NOMO-1 treated with dmso at 0.1 percent for 144 hours (cell line): ENCODE results near the gene ALX3.

Experiments used
- DNase-seq: peaks from one replicate; lab custom pipeline; 2025; ENCODE audit not compliant: unreplicated experiment; lab: John Stamatoyannopoulos, UW

The ALX3 gene

GRCh38 chr1:110067479-110067892, 3.0 kb downstream of the ALX3 start:
- DNase-seq = no peak

- no peak for DNase-seq
Observed at GRCh38 chr1:110065841-110066240, 4.6 kb downstream of the ALX3 start.

GRCh38 chr1:110064576-110065337, 5.7 kb downstream of the ALX3 start:
- no peak for DNase-seq

GRCh38 chr1:110063781-110064180, 6.7 kb downstream of the ALX3 start:
- no peak for DNase-seq

GRCh38 chr1:110062612-110063011, 7.9 kb downstream of the ALX3 start:
- DNase-seq = no peak

- no peak for DNase-seq
Observed at GRCh38 chr1:110061341-110061740, 9.1 kb downstream of the ALX3 start.

- no peak for DNase-seq
Observed at GRCh38 chr1:110060662-110061060, 9.8 kb downstream of the ALX3 start.

GRCh38 chr1:110060034-110060661, 10.3 kb downstream of the ALX3 start:
- DNase-seq = no peak

GRCh38 chr1:110059133-110059863, 11.2 kb downstream of the ALX3 start:
- no peak for DNase-seq

GRCh38 chr1:110058591-110058990, 11.9 kb downstream of the ALX3 start:
- no peak for DNase-seq

- DNase-seq = no peak
Observed at GRCh38 chr1:110057963-110058518, 12.4 kb downstream of the ALX3 start.

- DNase-seq = no peak
Observed at GRCh38 chr1:110056776-110057175, 13.7 kb downstream of the ALX3 start.

GRCh38 chr1:110056285-110056683, 14.2 kb downstream of the ALX3 start:
- DNase-seq = no peak

GRCh38 chr1:110055493-110056284, 14.8 kb downstream of the ALX3 start:
- no peak for DNase-seq

- DNase-seq = no peak
Observed at GRCh38 chr1:110053552-110054428, 16.7 kb downstream of the ALX3 start.

GRCh38 chr1:110051262-110051648, 19.2 kb downstream of the ALX3 start:
- DNase-seq = no peak

- DNase-seq = no peak
Observed at GRCh38 chr1:110050602-110051261, 19.7 kb downstream of the ALX3 start.

GRCh38 chr1:110049801-110050601, 20.5 kb downstream of the ALX3 start:
- no peak for DNase-seq
